Measurements from ENCODE around the gene GMCL1. TPM values are rescaled to one million over a fixed set of nuclear protein-coding genes. Genes with fewer than 3 reads are reported as not detected.
A peak's percentile ranks its signal among the peaks of the same experiment; 100 is the strongest.
"Not testable (repeated sequence)": the region's sequence is repeated elsewhere in the genome, so short reads cannot be mapped to it uniquely, and the experiment has no call there.

GMCL1 gene
- total and polyA plus RNA-seq, 8 donors, result 7.6 to 15.4 (median 9.4) TPM

DNA sequence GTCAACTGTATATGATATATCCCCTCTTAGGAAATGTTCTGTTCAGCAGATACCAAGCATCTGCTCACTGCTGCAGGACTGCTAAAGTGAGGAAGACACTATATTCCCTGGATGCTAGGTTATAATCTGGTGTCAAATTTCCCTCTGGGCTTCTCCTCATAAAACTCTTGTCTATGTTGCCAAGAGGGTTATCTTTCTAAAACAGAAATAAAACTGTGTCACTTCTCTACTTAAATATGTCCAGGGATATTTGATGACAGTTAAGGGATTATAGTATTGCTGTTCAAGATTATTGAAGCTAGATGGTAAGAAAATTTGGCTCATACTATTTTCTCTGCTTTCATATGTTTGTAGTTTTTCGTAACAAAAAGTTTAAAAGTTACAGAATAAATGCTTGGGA lies 33.8 kb downstream of the GMCL1 start:
- ATAC-seq, result no peak
- Histone ChIP-seq H3K36me3 (peaks cover 0 to 26% (median 8%) of the 10 kb centered on the region in 3 donors), H3K27ac (no peak overlapping the region), H3K27me3 (no peaks in the 10 kb centered on the region), H3K4me1 (no peaks in the 10 kb centered on the region), H3K9me3 (no peaks in the 10 kb centered on the region), H3K4me3 (no peak overlapping the region)
- TF ChIP-seq, protein P1, sequence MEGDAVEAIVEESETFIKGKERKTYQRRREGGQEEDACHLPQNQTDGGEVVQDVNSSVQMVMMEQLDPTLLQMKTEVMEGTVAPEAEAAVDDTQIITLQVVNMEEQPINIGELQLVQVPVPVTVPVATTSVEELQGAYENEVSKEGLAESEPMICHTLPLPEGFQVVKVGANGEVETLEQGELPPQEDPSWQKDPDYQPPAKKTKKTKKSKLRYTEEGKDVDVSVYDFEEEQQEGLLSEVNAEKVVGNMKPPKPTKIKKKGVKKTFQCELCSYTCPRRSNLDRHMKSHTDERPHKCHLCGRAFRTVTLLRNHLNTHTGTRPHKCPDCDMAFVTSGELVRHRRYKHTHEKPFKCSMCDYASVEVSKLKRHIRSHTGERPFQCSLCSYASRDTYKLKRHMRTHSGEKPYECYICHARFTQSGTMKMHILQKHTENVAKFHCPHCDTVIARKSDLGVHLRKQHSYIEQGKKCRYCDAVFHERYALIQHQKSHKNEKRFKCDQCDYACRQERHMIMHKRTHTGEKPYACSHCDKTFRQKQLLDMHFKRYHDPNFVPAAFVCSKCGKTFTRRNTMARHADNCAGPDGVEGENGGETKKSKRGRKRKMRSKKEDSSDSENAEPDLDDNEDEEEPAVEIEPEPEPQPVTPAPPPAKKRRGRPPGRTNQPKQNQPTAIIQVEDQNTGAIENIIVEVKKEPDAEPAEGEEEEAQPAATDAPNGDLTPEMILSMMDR (IDR thresholded peaks at IDR 0.05), result no peak
- WGBS, 2 donors, result 96 to 98% methylated on average over 1 of the region's 1 CpG
- intact Hi-C loops (cut with DNase I), result no loop called here
- DNase-seq, result no peak
- FAIRE-seq, result no peak

DNA sequence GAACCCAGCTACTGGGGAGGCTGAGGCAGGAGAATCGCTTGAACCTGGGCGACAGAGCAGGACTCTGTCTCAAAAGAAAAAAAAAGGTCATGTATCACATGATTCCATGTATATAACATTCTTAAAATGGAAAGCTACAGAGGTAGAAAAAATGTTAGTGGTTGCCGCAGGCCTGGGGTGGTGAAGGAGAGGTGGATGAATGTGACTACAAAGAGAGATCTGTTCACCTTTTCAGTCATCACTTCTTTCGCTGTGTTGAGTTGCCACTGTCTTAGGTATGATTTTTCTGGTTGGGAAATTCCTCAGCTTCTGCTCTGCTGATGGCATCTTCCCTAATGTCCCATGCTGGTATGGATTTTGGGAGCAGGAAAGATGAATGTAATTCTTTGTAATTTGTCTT lies 59.0 kb downstream of the GMCL1 start:
- ATAC-seq, result no peak
- DNase-seq, result no peak
- WGBS, 2 donors, result 92 to 96% methylated on average over 4 of the region's 4 CpGs
- Histone ChIP-seq H3K4me1 (no peaks in the 10 kb centered on the region), H3K36me3 (no peaks in the 10 kb centered on the region), H3K9me3 (no peaks in the 10 kb centered on the region), H3K27ac (no peak overlapping the region), H3K4me3 (no peak overlapping the region), H3K27me3 (no peaks in the 10 kb centered on the region)
- no peak for FAIRE-seq
- TF ChIP-seq, protein P1 (IDR thresholded peaks at IDR 0.05), result no peak
- intact Hi-C loops (cut with DNase I), result no loop called here

DNA sequence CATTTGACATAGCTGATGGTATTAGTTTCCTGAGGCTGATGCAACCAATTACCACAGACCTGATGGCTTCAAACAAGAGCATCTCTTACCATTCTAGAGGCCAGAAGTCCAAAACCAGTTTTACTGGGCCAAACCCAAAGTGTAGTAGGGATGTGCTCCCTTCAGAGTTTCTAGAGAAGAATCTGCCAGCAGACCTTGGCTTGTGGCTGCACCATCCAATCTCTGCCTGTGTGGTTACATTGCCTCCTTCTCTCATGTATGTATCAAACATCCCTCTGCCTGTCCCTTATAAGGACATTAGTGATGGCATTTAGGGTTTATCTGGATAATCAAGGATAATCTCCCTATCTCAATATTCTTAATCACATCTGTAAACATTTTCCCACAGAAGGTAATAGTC lies 59.8 kb downstream of the GMCL1 start:
- DNase-seq (no peak), FAIRE-seq (no peak), ATAC-seq (no peak)
- Histone ChIP-seq H3K4me1 (no peaks in the 10 kb centered on the region), H3K36me3 (no peaks in the 10 kb centered on the region), H3K27me3 (no peaks in the 10 kb centered on the region), H3K27ac (no peak overlapping the region), H3K9me3 (no peaks in the 10 kb centered on the region), H3K4me3 (no peak overlapping the region)
- intact Hi-C loops (cut with DNase I), result no loop called here
- TF ChIP-seq, protein P1 (IDR thresholded peaks at IDR 0.05), result no peak

DNA sequence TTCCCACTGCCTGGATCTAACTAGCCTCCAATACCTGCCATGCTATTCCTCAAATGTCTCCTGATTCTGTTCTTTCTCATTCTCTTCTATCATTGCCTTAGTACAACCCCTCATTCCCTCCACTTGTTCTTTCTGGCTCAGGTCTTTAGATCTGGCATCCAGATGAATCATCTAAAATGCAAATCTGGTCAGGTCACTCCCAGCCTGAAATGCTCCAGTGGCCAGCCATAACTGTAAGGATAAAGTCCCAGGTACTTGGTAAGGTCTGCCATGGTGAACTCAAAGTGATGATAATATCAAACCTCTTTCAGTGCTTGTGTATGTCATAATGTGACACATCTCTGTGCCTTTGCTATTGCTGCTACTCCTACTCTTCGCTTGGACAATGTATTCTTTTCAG lies 61.4 kb downstream of the GMCL1 start:
- TF ChIP-seq, protein P1 (IDR thresholded peaks at IDR 0.05), result no peak
- FAIRE-seq (no peak), ATAC-seq (no peak), DNase-seq (no peak)
- Histone ChIP-seq H3K36me3 (no peaks in the 10 kb centered on the region), H3K9me3 (no peaks in the 10 kb centered on the region), H3K27ac (no peak overlapping the region), H3K4me1 (peaks cover 0 to 11% (median 6%) of the 10 kb centered on the region in 3 donors), H3K27me3 (no peaks in the 10 kb centered on the region), H3K4me3 (no peak overlapping the region)
- WGBS, 2 donors, result 32 to 33% methylated on average over 1 of the region's 1 CpG
- intact Hi-C loops (cut with DNase I), result loop anchor here in 1 of 3 donors (10.0 kb wide), 1 partner anchor 404 kb away; the partner anchor contains the start of gene SNRPG

DNA sequence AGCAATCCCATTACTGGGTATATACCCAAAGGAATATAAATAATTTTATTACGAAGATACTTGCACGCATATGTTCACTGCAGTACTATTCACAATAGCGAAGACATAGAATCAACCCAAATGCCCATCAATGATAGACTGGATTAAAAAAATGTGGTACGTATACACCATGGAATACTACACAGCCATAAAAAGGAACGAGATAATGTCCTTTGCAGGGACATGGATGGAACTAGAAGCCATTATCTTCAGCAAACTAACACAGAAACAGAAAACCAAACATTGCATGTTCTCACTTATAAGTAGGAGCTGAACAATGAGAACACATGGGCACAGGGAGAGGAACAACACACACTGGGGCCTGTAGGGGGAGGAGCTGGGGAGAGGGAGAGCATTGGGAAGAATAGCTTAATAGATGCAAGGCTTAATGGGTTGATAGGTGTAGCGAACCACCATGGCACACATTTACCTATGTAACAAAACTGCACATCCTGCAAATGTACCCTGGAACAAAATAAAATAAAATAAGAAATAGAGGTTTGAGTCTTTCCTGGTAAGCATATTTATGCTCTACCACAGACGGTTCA lies 63.5 kb downstream of the GMCL1 start:
- ATAC-seq, H3K27me3 ChIP-seq, H3K9me3 ChIP-seq, FAIRE-seq, DNase-seq, H3K27ac ChIP-seq: not testable (repeated sequence)
- 88 to 89% methylated on average over 7 of the region's 7 CpGs for WGBS, 2 donors
- H3K4me3 ChIP-seq, result peak overlapping the region in 1 of 4 donors; percentile 76
- intact Hi-C loops (cut with DNase I), result loop anchor here in 1 of 3 donors (10.0 kb wide), 1 partner anchor 402 kb away; the partner anchor contains the start of gene SNRPG
- peaks cover 0 to 10% (median 8%) of the 10 kb centered on the region in 3 donors for H3K36me3 ChIP-seq
- H3K4me1 ChIP-seq, result peaks cover 0 to 11% (median 6%) of the 10 kb centered on the region in 3 donors
